LNCaP clone FGC (cell line): ENCODE results near the gene SLC4A2.

ENCODE experiments used
- DNase-seq: peaks from one replicate; pipeline ENCODE4 v3.0.0-alpha.2; 2011; ENCODE audit warnings: low read depth
- H3K4me3 ChIP-seq: 2 replicates; pipeline ENCODE4 v1.5.1; 2011; ENCODE audit warnings: mild to moderate bottlenecking, low read depth, low read length, control low read depth
- CTCF ChIP-seq: IDR thresholded peaks from 2 replicates; pipeline ENCODE4 v1.5.1; 2012; ENCODE audit warnings: mild to moderate bottlenecking; ENCODE audit not compliant: control insufficient read depth, insufficient read depth; ENCODE audit errors: extremely low read depth

The SLC4A2 gene

GRCh38 chr7:151065516-151065915, 6.1 kb downstream of the SLC4A2 start:
- no peak for DNase-seq
- TF ChIP-seq CTCF = no peak
- no peak overlapping the region for H3K4me3 ChIP-seq

- no peak overlapping the region for H3K4me3 ChIP-seq
- DNase-seq = no peak
- no peak for TF ChIP-seq CTCF
Observed at GRCh38 chr7:151066273-151066974, 7.0 kb downstream of the SLC4A2 start.

GRCh38 chr7:151068069-151068773, 8.8 kb downstream of the SLC4A2 start:
- H3K4me3 ChIP-seq = no peak overlapping the region
- no peak for TF ChIP-seq CTCF
- no peak for DNase-seq

- H3K4me3 ChIP-seq = no peak overlapping the region
- DNase-seq = no peak
- no peak for TF ChIP-seq CTCF
Observed at GRCh38 chr7:151069841-151070573, 10.6 kb downstream of the SLC4A2 start.

GRCh38 chr7:151070574-151070960, 11.2 kb downstream of the SLC4A2 start:
- no peak for DNase-seq
- H3K4me3 ChIP-seq = no peak overlapping the region
- TF ChIP-seq CTCF = no peak

- DNase-seq = no peak
Observed at GRCh38 chr7:151071032-151071866, 11.9 kb downstream of the SLC4A2 start.

More at GRCh38 chr7:151071032-151071866, 11.9 kb downstream of the SLC4A2 start:
- no peak for TF ChIP-seq CTCF
- H3K4me3 ChIP-seq = no peak overlapping the region
